OCI-LY3 (cell line): ENCODE data around the gene FDPS.

Experiments used
- EZH2phosphoT487 ChIP-seq: fragments of 200-600 bp; shearing (Covaris generic); IDR thresholded peaks from 2 replicates; pipeline ENCODE4 v1.6.1; 2018; ENCODE audit warnings: antibody characterized with exemption, mixed run types, low read depth
- TF ChIP-seq, protein P1 (sequence below): fragments of 200-600, 300-600 bp; sonication (generic); IDR thresholded peaks from 2 replicates; pipeline ENCODE4 v1.5.1; 2014; ENCODE audit warnings: antibody characterized with exemption, low read length, low read depth

DNA sequence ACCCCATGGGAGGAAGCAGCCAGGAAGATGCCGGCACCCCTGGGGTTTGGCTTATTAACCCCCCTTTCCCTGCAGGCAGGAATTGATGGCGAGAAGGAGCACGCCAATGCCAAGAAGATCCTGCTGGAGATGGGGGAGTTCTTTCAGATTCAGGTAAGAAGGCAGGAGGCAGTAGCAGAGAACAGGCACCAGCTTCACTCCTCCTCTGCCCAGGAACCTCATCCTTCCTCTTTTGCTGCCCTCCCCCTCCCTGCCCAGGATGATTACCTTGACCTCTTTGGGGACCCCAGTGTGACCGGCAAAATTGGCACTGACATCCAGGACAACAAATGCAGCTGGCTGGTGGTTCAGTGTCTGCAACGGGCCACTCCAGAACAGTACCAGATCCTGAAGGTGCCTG lies 10.9 kb downstream of the FDPS start:
- TF ChIP-seq, protein P1, sequence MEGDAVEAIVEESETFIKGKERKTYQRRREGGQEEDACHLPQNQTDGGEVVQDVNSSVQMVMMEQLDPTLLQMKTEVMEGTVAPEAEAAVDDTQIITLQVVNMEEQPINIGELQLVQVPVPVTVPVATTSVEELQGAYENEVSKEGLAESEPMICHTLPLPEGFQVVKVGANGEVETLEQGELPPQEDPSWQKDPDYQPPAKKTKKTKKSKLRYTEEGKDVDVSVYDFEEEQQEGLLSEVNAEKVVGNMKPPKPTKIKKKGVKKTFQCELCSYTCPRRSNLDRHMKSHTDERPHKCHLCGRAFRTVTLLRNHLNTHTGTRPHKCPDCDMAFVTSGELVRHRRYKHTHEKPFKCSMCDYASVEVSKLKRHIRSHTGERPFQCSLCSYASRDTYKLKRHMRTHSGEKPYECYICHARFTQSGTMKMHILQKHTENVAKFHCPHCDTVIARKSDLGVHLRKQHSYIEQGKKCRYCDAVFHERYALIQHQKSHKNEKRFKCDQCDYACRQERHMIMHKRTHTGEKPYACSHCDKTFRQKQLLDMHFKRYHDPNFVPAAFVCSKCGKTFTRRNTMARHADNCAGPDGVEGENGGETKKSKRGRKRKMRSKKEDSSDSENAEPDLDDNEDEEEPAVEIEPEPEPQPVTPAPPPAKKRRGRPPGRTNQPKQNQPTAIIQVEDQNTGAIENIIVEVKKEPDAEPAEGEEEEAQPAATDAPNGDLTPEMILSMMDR: no peak
- no peak for TF ChIP-seq EZH2phosphoT487
